HG03439 (cell line): ENCODE data around the gene U2AF1.
"Not testable (repeated sequence)": the region's sequence is repeated elsewhere in the genome, so short reads cannot be mapped to it uniquely, and the experiment has no call there.

Source experiments
- ATAC-seq: cut with Tn5 transposase; IDR thresholded peaks from one replicate; pipeline ENCODE4 v1.9.1; 2021; ENCODE audit warnings: mild to moderate bottlenecking, moderate library complexity; ENCODE audit not compliant: unreplicated experiment

U2AF1 gene

DNA sequence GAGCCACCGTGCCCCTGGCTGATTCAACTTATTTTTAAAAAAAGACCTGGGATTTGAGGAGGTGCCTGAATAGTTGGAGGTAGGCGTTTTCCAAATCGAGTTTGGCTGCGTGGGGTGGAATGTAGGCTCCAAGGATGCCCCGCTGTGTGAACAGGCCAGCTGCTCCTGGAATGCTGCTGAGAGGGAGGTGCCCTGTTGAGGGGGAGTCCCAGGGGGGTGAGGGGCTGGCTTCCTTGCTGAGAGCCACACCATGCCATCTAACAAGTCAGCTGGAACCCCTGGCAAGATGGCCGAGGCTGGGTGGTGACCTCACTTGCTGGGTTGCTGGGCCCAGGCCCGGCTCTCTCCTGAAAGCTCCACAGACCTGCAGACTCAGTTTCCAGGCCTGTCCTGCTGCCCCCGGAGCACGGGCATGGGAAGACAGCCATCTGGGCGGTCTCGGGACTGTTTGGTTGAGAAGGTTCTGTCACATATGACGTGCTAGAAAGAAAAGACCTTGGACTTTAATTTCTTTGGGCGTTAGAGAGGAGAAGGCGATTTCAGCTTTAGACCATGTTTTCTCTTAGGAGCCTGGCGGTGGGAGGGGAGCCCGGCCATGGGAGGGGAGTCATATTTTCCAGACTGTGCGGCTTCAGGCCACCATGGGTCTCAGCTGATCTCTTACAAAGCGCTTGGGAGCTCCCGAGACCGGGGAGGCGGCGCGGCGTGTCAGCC lies 24.6 kb downstream of the U2AF1 start:
- not testable (repeated sequence) for ATAC-seq

DNA sequence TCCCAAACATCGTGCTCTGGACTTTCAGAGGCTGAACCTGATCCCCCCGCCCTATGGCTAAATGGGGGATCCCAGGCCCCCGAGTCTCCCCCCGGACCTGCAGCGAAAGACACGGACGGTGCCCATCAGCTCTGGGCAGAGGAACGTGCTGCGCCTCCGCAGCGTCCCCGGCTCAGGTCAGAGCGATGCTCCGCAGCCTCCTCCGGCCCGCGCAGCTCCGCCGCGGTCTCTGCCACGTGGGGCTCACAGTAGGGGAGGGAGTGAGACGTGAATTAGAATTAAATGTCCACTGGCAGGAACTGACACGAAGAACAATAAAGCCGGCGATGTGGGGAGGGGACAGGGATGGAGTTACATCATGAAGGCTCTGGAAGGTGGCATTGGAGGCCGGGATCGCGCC lies 30.7 kb downstream of the U2AF1 start:
- not testable (repeated sequence) for ATAC-seq

DNA sequence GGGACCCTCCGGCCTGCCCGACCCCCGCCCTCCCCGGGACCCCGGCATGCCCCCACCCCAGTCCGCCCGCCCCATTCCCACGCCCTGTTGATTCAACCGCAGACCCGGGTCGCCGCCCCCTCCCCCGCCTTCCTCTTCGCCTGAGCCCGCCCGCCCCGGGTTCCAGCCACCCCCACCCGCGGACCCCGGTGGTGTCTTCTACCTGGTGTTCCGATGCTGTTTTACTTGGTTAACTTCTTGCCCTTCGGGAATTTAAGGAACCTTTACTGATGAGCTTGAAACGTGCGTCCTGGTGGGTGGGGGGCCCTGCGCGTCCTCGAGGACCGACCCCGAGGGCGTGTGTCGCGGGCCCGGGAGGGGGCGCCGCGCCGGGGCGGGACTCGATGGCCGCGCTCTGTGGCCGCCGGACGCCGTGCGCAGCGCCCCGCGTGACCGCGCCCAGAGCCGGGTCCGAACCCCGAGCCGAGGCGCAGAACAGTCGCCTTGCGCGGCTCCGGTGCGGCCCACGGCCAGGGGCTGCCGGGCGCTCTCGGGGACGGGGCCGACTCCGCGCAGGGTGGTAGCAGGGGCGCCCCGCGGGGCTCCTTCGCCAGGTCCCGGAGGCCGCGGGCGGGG lies 31.2 kb downstream of the U2AF1 start:
- not testable (repeated sequence) for ATAC-seq

DNA sequence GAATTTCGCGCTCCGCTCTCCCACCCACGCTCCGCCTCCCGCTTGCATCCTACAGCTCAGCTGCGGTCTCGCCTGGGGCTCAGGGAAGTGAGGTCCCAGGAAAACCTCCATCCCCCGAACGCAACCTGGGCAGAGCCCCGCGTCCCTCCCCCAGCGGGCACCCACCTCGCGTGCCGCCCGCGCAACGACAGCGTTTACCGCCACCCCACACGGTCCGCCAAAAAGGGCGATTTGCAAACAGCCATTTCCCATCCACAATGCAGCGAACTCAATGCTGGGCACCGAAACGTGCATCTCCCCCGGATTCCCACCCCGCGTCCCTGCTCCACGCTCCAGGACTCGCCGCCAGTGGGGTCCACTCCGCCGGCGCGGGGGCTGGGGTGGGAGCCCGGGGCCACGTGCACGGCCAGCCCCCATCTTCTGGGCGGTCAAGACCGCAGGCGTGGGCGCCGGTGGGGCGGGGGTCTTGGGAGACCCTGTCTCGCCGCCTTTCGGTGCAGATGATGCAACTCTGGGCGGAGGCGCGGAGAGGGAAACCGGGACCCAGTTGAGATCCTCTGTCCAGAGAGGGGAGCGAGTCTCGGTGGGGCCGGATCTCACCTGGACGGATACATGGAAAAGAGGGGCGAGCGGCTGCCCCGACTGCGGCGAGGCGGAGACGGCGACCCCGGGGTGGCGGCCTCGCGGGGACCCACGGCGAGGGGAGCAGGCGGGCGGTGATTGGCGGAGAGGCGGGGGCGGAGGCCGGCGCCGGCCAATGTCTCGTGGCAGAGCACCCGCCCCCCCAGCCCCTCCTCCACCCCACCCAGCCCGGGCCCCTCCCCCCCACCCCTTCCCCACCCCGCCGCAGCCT lies 32.0 kb downstream of the U2AF1 start, which contains the start of gene CBS:
TSS of gene CBS (minus strand) at position 666 of the 853 bp plus-strand sequence. CDS start 3,642 bp downstream, outside the sequence.
- not testable (repeated sequence) for ATAC-seq

DNA sequence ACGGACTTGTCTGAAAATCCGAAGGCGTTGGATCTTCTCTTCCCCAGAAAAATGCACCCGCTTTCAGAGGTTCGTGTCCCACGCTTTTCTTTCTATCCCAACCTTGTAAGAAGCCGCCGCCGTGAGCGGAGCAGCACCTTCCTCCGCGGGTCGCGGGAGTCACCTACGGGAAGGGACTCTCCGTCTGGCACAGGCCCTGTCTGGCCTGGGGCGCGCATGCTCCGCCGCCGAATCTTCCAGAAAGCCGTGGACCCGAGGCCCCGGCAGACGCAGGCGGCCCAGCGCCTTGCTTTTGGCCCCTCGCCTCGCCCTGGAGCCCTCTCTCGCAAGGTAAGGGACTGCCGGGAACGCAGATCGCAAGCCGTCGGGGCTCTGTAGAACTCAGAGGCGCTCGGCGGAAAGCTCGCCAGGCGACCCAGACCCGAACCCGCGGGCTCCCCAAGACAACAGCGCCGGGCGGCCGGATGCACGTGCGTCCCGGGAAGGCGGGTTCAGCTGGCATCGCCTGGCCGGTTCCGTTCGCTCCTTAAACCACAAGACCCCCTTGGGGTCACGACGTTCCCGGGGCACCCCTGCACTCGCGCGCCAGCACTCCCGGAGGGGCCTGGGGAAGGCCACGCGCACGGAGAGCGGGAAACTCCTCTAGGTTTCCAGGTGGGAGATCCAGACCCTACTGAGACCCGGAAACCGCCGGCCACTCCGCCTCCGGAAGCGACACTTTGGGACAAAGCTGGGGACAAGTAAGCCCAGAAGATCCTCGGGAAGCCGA lies 32.8 kb downstream of the U2AF1 start:
- not testable (repeated sequence) for ATAC-seq

DNA sequence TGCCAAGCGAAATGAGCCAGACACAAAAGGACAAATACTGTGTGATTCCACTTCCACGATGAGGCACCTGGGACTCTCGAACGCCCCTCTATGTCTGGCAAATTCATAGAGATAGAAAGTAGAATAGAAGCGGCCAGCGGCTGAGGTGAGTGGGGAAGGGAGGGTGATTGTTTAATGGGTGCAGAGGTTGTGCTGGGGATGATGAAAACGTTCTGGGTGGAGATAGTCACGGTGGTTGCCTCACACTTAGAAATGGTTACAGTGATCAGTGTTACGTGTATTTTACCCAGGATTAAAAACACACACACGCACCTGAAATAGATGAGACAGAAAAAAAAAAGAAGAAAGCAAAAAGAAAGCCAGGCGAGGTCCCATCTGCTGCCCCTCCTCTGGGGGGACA lies 34.6 kb downstream of the U2AF1 start:
- not testable (repeated sequence) for ATAC-seq

DNA sequence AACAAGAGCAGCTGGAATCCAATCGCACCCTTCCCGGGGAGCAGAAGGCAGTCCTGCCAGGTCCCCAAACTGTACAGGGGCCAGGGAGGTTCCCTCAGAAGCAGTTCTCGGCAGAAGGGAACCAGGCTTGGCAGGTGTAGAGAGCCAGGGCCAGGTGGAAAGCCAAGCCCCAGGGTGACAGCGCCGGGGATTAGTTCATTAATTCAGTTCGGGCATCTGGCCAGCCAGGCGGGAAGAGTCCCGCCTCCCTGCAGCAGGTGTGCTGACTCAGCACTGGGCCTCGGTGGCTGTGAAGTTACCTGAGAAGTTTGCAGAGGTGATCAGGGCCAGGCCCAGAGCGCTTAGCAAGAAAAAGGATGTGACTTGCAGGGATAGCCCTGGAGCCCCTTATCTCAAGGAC lies 37.7 kb downstream of the U2AF1 start:
- not testable (repeated sequence) for ATAC-seq

DNA sequence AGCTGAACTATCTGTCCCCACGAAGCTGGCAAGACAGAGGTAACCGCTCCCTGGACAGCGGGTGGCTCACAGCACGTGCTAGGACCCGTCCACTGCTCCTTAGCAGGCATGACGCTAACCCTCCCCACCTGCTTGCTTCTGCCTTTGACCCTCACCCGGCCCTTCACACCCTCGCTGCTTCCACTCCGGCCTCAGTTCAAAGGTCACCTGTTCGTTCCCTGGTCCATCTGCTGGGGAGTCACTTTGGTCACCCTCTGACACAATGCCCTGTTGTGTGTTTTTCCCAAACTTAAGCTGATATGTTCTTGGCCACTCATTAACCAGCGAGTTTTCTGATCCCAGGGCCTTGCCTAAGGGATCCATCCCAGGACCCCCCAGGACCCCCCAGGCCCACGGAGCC lies 39.3 kb downstream of the U2AF1 start:
- ATAC-seq = not testable (repeated sequence)

DNA sequence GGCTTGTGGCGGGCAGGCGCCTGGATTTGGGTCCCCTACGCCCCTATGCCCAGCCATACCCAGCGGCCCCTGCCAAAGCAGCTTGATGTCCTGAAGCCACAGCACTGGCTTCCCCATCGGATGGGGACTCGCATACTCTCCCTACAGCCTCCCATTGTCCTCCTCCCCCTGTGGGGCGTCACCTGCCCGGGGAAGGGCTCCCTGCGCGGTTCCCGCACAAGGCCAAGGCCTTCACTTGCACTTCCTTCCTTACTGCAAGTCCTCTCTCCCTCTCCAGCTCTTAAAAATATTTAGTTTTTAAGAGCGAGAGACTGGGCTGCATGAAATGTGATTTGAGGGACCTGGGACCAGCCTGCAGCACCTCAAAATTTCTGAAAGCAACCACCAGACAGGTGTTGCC lies 40.7 kb downstream of the U2AF1 start:
- not testable (repeated sequence) for ATAC-seq

DNA sequence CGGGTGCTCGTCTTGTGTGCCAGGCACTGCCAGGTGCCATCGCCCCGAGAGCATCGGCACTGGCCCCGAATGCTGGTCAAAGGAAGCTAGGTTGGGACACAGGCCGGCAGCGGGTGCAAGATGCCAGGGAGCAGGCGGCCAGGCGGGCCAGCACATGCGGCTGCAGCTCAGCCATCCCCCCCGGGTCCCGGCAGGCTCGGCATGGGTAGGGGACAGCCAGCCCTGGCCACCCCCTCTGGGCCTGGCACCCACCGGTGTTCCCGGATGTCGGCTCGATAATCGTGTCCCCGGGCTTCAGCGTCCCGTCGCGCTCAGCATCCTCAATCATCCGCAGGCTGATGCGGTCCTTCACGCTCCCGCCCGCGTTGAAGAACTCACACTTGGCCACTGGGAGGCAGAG lies 41.4 kb downstream of the U2AF1 start:
- not testable (repeated sequence) for ATAC-seq

DNA sequence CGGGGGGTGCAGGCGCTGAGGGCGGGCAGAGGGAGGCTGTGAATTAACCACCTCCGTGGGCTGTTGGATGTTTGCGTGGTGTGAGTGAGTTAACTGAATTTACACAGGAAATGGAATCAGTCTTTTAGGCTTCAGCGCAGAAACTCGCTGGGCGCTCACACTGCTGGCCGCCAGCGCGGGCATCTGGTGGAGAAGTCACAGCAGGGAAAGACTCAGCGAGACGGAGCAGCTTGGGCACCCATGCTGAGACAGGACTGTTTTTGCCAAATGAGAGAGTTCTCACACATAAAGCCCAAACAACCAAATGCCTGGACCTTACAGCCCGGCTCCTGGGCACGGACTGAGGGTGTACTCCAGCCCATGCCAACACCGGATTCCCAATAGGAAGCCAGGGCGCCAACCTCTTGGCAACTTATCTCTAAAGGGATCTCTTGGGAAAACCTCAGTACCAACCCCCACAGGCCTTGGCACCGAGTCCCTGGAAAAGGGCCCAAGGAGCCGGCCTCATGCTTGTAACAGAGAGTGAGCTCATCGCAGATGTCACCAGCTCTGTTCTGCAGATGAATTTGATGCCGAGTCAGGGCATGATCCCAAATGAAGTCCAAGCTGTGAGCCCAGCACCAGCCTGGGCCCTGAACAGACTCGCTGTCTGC lies 43.0 kb downstream of the U2AF1 start:
- not testable (repeated sequence) for ATAC-seq

DNA sequence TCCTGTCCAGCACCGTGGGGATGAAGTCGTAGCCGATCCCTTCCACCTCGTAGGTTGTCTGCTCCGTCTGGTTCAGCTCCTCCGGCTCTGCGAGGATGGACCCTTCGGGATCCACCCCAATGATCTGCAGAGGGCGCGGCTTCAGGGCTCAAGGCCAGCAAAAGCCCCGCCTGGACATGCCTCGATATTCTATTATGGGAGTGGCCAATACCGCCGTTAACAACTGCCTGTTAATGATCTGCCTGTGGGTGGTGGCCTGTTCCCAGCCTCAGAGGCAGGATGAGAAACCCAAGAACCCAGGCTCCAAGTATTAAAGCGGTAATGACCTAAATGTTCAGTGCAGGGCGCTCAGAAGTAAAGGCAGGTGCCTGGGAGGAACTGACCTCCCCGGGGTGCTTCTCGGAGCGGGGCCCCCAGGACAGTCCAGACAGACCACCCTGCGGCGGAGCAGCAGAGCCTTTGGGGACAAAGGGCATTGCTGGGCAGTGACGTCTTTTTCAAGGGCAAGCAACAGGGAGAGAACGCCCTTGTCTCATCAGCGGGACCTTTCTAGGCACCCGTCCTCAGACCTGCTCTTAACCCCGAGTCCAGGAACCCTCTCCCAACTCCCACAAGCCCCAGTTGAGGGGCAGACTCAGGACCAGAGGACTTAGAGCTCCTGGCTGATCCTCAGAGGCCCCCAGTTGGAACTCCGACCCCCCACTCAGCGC lies 44.3 kb downstream of the U2AF1 start:
- not testable (repeated sequence) for ATAC-seq

DNA sequence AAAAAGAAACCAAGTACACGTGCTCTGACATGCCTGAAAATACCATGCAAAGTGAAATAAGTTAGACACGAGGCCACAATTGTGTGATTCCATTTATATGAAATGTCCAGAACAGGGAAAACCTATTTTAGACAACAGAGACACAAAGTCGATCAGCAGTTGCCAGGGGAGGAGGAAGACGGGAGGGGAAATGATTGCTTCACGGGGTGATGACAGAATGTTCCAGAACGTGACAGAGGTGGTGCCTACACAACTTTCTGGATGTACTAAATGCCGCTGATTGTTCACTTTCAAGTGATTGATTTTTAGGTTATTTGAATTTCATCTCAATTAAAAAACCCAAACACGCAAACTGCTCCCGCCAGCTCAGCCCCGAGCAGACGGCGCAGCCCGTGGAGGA lies 54.3 kb downstream of the U2AF1 start:
- not testable (repeated sequence) for ATAC-seq

DNA sequence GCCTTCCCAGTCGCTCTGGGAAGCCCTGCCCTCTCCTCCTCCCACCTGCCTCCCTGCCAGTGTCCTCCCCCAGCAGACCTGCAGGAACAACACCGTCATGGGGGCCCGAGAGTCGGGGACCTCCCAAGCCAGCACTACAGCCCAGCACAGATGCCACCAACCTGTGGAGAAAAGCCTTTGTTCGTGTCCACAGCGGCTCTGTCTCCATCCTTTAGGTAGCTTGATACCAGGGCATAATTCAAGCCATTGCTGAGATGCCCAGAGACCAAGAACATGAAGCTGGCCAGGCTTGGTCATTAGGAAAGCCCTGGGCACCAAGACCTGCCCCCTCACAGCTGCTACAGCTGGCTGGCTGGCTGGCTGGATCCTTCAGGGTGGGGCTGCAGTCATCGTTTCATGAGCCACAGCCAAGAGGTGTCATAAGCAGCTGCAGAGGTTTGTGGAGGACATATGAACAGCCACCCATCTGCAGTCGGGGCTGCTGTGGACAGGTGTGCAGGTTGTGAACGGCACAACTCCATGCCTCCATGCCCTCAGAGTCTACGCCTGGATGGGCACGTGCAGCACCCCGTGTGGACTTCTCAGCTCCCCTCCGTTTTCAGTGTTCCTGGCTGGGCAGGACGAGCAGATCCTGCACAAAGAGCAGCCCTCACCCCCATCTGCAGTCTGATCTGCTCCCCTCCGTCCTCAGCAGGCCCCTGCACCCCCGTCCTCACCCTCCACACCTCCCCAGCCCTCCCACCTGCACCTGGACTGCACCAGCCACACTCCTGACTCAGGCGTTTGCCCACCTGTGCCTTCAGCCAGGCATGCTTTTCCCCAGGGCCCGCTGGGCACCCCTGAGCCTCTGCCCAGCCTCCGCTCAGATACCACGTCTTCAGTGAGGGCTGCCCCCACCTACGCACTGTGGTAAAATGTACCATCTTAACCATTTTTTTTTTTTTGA lies 61.2 kb downstream of the U2AF1 start:
- ATAC-seq = not testable (repeated sequence)

DNA sequence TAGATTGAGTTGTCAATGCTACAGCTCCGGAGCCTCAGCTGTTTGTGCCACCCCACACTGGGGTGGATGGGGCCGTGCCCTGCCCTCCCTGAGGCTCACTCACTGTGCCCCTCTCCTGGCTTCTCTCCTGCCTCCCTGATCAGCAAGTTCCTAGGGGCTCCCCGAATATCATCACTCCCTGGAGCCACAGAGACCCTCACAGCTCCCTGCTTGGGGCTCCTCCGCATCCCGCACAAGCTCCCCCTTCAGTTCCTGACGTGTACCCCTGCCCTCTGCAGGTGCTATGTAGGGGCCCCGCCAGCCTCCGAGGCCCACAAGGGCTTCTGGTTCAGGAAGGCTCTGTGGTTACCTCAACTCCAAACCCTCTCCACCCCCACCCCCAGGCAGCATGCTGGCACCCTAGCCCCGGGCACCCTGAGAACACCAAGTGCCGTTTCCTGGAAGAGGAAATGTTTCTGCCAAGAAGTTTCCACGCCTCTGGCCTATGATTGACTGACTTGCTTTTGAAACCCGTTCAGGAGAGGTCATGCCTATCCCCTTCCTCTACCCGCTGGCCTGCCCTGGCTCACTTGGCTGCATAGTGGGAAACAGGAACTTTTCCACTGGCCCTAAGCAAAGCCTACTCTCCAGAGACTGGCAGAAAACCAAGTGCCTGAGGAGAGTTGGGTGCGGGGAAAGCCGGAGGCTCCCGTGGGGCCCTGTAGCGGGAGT lies 62.0 kb downstream of the U2AF1 start:
- not testable (repeated sequence) for ATAC-seq

DNA sequence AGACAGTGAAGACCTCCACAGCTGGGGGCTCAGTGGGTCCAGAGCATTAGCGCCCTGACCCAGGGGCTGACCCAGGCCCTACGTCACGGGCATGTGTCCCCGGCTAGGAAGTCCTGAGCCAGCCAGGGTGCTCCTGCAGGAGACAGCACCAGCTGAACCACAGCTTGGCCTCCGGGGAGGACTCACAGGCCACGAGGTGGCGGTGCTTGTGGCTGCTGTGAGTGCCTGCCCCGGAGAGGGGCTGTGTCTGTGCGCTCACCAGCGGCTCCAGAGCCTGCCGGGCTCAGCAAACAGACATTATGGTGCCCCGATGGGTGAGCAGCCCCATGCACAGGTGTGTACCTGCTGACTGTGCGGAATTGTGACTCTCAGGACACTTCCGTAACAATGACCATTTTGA lies 62.8 kb downstream of the U2AF1 start:
- ATAC-seq = not testable (repeated sequence)

DNA sequence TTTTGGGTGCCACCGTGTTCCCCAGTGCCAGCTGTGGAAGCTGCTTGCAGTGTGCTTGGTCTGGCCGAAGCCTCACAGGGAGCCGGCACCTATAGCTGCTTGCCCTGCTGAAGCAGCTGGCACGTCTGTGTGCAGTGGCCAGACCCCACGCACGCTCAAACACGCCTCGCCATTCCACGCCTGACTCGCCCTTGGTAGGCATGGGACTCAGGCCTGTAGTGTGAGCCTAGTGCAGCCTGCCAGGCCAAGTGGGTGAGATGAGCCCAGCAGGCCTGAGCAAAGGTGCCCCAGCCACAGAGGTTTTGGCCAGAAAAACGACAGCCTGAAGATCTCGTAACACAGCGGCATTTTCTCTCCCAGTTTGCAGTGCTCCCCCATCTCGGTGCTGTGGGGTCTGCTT lies 64.1 kb downstream of the U2AF1 start:
- not testable (repeated sequence) for ATAC-seq
